Lower leg skin (tissue), 4 donors: ENCODE results near the gene ANK3. TPM values are rescaled to one million over a fixed set of nuclear protein-coding genes. Genes with fewer than 3 reads are reported as not detected.

ENCODE experiments used
- DNase-seq, 2 donors: peaks; one replicate each; pipeline ENCODE4 v3.0.0-alpha.2; 2019; ENCODE audit warnings: low spot score in 2 of 2
- H3K4me3 ChIP-seq: fragments of 200-600 bp; sonication (generic); 2 replicates; pipeline ENCODE4 v1.5.1; 2017; ENCODE audit warnings: mild to moderate bottlenecking, low read depth; ENCODE audit not compliant: poor library complexity, severe bottlenecking
- POLR2A ChIP-seq, 2 donors: fragments of 450-650 bp; IDR thresholded peaks; one replicate each; pipeline ENCODE4 v1.6.1; 2016 to 2017; ENCODE audit warnings: antibody characterized with exemption in 2 of 2, mild to moderate bottlenecking in 1 of 2, moderate library complexity in 1 of 2
- WGBS, 2 donors: methylation state at CpG; one replicate each; pipeline ENCODE4 v1.1.5; 2018; 5-methylcytosine and 5-hydroxymethylcytosine counted together
- intact Hi-C: fragments of 100-400 bp; cut with DNase I; formaldehyde crosslinking; loops from one replicate; pipeline ENCODE4 v1.15.0; 2023; ENCODE audit warnings: low total_unique reads
- total RNA-seq, 4 donors: library from RNA; depleted of rRNA; stranded (reverse); fragments of >200 nt; gene quantifications; one replicate each; pipeline ENCODE4 v1.1.0, GENCODE V29; 2016
- TF ChIP-seq, protein P1 (sequence below), 3 donors: fragments of 450-650 bp; IDR thresholded peaks; one replicate each; pipeline ENCODE4 v1.5.1; 2016; ENCODE audit warnings: antibody characterized with exemption in 3 of 3, mild to moderate bottlenecking in 3 of 3, moderate library complexity in 2 of 3

The ANK3 gene
- total RNA-seq, 4 donors from 2014 or later, result 76.2 to 107 (median 91.5) TPM

DNA sequence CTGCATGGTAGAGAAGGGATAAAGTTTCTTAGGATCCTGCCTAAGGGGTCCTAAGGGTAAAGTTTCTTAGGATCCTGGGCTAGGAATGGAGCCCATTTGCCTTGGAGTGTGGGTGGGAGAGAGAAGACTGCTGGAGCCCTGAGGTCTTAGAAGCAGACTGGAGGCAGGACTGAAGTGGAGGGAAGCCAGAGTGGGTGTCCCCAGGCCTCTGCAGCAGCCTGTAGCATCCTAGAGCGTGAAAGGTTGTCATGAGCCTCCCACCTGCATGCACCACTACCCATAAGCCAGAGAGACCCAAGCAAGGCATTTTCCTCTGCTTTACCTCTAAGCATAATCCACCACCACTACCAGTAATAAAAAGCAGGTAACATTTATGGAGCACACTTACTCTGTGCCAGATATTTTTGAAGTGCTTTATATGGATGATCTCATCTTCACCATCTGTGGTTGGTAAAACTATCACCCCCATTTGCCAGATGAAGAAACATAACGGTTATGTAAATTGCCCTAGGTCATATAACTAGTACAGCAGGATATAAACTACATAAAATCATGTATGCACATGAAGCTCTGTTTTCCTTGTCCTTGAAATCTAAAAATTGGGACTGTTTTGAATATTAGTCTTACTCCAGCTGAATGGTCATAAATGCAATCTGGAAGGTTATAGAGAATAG lies 379.8 kb downstream of the ANK3 start:
- DNase-seq, result no peak
- H3K4me3 ChIP-seq, result no peak overlapping the region
- TF ChIP-seq, protein P1, sequence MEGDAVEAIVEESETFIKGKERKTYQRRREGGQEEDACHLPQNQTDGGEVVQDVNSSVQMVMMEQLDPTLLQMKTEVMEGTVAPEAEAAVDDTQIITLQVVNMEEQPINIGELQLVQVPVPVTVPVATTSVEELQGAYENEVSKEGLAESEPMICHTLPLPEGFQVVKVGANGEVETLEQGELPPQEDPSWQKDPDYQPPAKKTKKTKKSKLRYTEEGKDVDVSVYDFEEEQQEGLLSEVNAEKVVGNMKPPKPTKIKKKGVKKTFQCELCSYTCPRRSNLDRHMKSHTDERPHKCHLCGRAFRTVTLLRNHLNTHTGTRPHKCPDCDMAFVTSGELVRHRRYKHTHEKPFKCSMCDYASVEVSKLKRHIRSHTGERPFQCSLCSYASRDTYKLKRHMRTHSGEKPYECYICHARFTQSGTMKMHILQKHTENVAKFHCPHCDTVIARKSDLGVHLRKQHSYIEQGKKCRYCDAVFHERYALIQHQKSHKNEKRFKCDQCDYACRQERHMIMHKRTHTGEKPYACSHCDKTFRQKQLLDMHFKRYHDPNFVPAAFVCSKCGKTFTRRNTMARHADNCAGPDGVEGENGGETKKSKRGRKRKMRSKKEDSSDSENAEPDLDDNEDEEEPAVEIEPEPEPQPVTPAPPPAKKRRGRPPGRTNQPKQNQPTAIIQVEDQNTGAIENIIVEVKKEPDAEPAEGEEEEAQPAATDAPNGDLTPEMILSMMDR (IDR thresholded peaks at IDR 0.05), result no peak
- TF ChIP-seq POLR2A (IDR thresholded peaks at IDR 0.05), result no peak
- intact Hi-C loops, result no loop called here
- WGBS, 2 donors, result 51 to 53% methylated on average over 2 of the region's 2 CpGs

DNA sequence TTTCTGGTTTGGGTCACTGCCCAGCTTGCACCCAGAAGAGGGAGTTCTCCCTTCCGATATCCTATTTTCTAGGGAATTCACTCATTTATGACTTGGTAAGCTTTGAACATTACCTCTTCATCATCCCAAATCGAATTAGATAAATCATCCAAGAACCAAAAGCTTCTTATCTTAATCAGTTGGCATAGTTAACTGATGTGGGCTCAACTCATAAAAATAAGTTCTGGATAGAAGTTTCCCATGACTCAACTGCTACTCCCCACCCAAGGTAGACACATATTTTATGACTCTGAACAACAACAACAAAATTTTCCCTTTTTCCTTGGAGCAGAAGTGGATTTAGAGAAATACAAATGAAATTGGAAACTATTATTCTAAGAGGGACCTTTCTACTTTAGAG lies 380.4 kb downstream of the ANK3 start:
- WGBS, 2 donors, result 43 to 70% methylated on average over 2 of the region's 2 CpGs
- TF ChIP-seq, protein P1 (IDR thresholded peaks at IDR 0.05), result no peak
- TF ChIP-seq POLR2A (IDR thresholded peaks at IDR 0.05), result no peak
- H3K4me3 ChIP-seq, result no peak overlapping the region
- DNase-seq, result no peak
- intact Hi-C loops, result no loop called here

DNA sequence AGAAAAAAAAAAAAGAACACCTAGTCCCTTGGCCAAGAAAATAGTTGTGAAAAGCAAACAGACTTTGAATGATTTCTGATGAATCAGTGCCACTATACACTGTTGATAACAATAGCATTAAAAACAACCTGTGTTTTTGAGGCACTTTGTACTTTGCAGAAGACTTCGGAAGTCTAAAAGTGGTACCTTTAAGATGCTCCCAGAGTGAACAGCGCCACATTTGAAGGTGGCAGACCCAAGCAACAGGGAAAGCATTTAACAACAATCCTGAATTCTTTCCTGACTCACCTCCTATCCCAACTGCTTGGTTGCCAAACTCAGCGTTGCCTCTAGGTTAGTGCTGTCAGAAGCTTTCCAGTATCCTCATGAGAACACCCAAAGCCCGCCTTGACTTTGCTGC lies 380.9 kb downstream of the ANK3 start:
- no peak for DNase-seq
- intact Hi-C loops, result no loop called here
- 52 to 76% methylated on average over 4 of the region's 4 CpGs for WGBS, 2 donors

DNA sequence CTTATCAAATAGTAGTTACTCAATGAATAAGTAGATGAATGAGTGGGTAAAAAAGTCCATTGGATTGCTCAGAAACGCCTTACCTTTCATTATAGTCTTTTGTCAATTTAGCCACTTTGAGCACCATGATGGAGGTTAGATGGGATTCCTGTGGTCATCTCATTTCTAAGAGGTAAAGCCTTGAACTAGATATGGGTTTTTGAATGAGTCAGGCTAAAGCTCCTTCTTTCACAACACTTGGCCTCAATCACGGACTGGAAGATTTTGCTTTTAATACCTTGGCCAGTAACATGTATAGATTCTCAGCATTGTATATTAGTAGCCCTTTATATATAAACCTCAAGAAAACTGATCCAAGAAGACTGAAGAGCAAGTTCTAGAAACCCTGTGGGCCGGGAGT lies 383.6 kb downstream of the ANK3 start:
- no peak overlapping the region for H3K4me3 ChIP-seq
- TF ChIP-seq, protein P1 (IDR thresholded peaks at IDR 0.05), result no peak
- TF ChIP-seq POLR2A (IDR thresholded peaks at IDR 0.05), result no peak
- DNase-seq, result no peak
- WGBS, 2 donors, result 88 to 93% methylated on average over 3 of the region's 3 CpGs
- intact Hi-C loops, result no loop called here

More for the DNA sequence above, 380.9 kb downstream of the ANK3 start:
- no peak overlapping the region for H3K4me3 ChIP-seq
- TF ChIP-seq, protein P1 (IDR thresholded peaks at IDR 0.05), result no peak
- no peak for TF ChIP-seq POLR2A (IDR thresholded peaks at IDR 0.05)

DNA sequence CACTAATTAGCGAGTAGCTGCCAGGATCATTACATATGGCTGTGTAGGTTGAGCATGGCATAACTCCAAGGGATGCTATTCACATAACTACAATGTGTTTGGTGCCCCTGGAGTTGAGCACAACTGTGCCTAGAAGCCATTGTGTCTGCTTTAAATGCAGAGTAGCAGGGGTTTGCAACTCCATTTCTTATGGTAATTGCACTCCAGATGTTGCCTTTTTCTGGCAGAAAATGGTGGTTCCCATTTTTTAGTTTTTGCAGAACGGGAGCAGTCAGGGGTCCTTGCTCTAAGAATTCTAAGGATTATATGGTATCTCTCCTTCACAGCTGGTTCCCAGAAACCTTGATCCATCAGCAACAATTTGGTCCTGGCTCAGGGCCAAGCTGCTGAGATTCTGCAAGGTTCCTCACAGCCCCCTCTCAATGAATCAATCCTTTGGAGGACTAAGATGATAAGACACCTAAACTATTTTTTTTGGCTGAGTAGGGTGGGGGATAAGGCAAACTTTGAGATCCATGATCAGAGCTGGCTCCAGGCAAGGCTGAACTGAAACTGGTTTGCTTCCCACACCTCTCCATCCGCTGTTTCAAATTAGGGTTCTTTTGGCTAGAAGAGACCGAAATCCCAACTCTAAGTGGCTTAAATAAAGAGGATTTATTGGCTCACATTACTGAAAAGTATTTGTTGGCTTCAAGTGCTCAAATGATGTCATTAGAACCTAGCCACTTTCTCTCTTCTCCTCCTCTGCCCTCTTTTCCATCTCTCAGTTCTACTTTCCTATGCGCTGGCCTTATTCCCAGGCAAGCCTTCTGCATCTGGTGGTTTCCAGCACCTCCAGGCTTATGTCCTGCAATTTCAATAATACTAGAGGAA lies 385.8 kb downstream of the ANK3 start:
- intact Hi-C loops, result no loop called here
- no peak for DNase-seq
- no peak overlapping the region for H3K4me3 ChIP-seq
- TF ChIP-seq, protein P1 (IDR thresholded peaks at IDR 0.05), result no peak
- no peak for TF ChIP-seq POLR2A (IDR thresholded peaks at IDR 0.05)
- 64 to 72% methylated on average over 5 of the region's 5 CpGs for WGBS, 2 donors
